Activated T-helper 1 cell treated with anti-CD3 and anti-CD28 coated beads, Interleukin-12 subunit alpha, Interleukin-12 subunit beta, Interleukin-2, Interleukin-4 antibody, amounts not matched to agents 30 ng/mL and 10 ng/mL and 1 ng/mL, durations not matched to agents 14 hours and 24 hours and 36 hours (primary cell): ENCODE results near the gene CC2D1A. TPM values are rescaled to one million over a fixed set of nuclear protein-coding genes. Genes with fewer than 3 reads are reported as not detected.

Experiments
- DNase-seq: peaks from one replicate; pipeline ENCODE4 v3.0.0; 2021; ENCODE audit warnings: low spot score
- H3K27ac Mint-ChIP-seq: one replicate; pipeline ENCODE4 v1.8.0; 2021; ENCODE audit warnings: mild to moderate bottlenecking, mixed read lengths
- H3K27me3 Mint-ChIP-seq: one replicate; pipeline ENCODE4 v1.8.0; 2022; ENCODE audit warnings: mild to moderate bottlenecking, moderate library complexity, mixed read lengths; ENCODE audit not compliant: insufficient read depth
- H3K36me3 Mint-ChIP-seq: one replicate; pipeline ENCODE4 v1.8.0; 2021; ENCODE audit warnings: low read depth, mixed read lengths
- H3K4me1 Mint-ChIP-seq: one replicate; pipeline ENCODE4 v1.8.0; 2021; ENCODE audit warnings: low read depth, mixed read lengths
- H3K4me3 Mint-ChIP-seq: one replicate; pipeline ENCODE4 v1.8.0; 2021; ENCODE audit warnings: mild to moderate bottlenecking, moderate library complexity, mixed read lengths
- H3K9me3 Mint-ChIP-seq: one replicate; pipeline ENCODE4 v1.8.0; 2021; ENCODE audit warnings: mixed read lengths
- intact Hi-C: fragments of 100-400 bp; cut with micrococcal nuclease; formaldehyde crosslinking; loops from one replicate; pipeline ENCODE4 v1.15.1; 2024
- total RNA-seq: library from RNA; stranded (reverse); gene quantifications from 2 replicates; pipeline ENCODE4 v1.2.3, GENCODE V29; 2022

Gene CC2D1A
- total RNA-seq, 1 donor from 2014 or later: 45.6 TPM

DNA sequence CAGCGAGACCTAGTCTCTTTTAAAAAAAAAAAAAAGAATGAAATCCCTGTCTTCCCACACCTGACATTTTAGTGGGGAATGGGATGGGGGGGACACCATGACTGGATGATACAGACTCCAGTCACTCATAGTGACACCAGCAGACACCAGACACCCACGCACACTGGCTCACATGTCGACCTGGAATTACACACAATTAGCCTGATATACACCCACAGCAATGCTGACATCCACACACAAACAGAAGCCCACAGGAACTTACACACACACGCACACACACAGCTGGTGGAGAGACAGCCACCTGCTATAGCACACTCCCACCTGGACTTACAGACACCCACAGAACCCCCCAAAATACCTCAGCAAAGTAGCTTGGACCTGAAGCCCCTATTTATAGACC lies 37.3 kb upstream of the CC2D1A start:
- Mint-ChIP-seq H3K4me1 (peaks cover 21% of the 10 kb centered on the region), H3K9me3 (no peaks in the 10 kb centered on the region), H3K27me3 (peaks cover 43% of the 10 kb centered on the region), H3K36me3 (peaks cover 5% of the 10 kb centered on the region), H3K4me3 (no peak overlapping the region), H3K27ac (no peak overlapping the region)
- DNase-seq: no peak
- intact Hi-C loops: no loop called here

DNA sequence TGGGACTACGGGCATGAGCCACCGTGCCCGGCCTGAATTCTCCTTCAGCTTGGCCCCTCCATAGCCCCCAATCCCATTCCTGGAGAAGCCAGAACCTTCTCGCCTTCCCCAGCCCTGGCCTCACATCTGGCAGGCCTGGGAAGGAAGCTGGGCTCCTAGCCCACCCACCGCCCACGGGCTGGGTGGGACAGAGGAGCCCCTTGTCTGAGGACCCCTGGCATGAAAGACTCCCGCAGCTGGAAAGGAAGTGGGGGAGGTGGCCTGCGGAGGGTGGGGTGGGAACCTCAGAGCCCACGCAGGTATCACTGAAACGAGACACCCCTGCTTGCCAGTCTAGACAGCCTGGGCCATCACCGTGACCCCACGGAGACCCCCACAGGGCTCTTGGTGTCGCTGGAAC lies 36.7 kb upstream of the CC2D1A start:
- Mint-ChIP-seq H3K36me3 (peaks cover 4% of the 10 kb centered on the region), H3K4me3 (no peak overlapping the region), H3K27me3 (peaks cover 41% of the 10 kb centered on the region), H3K27ac (no peak overlapping the region), H3K4me1 (peaks cover 16% of the 10 kb centered on the region), H3K9me3 (no peaks in the 10 kb centered on the region)
- intact Hi-C loops: no loop called here
- DNase-seq: no peak

DNA sequence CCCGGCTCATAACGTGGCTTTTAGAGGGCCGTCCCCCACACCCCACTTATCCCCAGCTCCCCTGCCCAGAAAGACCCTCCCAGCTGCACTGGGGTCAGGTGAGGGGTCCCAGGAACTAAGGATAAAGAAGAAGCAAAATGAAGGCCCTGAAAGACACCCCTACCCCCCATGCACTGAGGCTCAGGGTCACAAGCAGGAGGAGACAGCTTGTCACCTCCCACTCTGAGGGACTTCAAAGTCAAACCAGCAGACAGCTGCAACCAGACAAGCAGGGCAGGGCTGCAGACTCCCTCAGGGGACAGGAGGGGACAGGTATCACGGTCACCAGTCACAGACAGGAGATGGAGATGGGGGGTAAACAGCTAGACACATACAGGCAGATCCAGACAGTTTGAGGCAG lies 35.1 kb upstream of the CC2D1A start:
- Mint-ChIP-seq H3K9me3 (no peaks in the 10 kb centered on the region), H3K36me3 (peaks cover 1% of the 10 kb centered on the region), H3K4me1 (peaks cover 11% of the 10 kb centered on the region), H3K27me3 (peaks cover 44% of the 10 kb centered on the region), H3K27ac (no peak overlapping the region), H3K4me3 (peak overlapping the region; percentile 53)
- no peak for DNase-seq
- intact Hi-C loops: no loop called here

DNA sequence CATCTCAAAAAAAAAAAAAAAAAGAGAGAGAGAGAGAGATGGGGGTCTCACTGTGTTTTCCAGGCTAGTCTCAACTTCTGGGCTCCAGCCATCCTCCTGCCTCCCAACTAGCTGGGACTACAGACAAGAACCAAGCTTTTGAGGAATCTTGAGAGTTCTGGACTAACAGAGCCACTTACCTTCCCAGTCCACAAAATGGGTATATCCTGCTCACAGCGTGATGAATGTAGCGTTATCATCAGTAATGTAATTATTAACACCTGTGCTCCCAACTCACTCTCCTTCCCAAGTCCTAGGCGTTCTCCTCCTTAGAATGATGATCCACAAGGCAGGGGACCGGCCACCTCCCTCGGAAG lies 33.7 kb upstream of the CC2D1A start:
- no peak for DNase-seq
- H3K27ac Mint-ChIP-seq: no peak overlapping the region
- peak overlapping the region; percentile 67 for H3K4me3 Mint-ChIP-seq
- H3K9me3 Mint-ChIP-seq: no peaks in the 10 kb centered on the region
- no peaks in the 10 kb centered on the region for H3K36me3 Mint-ChIP-seq
- peaks cover 34% of the 10 kb centered on the region for H3K27me3 Mint-ChIP-seq
- intact Hi-C loops: no loop called here
- peaks cover 4% of the 10 kb centered on the region for H3K4me1 Mint-ChIP-seq

DNA sequence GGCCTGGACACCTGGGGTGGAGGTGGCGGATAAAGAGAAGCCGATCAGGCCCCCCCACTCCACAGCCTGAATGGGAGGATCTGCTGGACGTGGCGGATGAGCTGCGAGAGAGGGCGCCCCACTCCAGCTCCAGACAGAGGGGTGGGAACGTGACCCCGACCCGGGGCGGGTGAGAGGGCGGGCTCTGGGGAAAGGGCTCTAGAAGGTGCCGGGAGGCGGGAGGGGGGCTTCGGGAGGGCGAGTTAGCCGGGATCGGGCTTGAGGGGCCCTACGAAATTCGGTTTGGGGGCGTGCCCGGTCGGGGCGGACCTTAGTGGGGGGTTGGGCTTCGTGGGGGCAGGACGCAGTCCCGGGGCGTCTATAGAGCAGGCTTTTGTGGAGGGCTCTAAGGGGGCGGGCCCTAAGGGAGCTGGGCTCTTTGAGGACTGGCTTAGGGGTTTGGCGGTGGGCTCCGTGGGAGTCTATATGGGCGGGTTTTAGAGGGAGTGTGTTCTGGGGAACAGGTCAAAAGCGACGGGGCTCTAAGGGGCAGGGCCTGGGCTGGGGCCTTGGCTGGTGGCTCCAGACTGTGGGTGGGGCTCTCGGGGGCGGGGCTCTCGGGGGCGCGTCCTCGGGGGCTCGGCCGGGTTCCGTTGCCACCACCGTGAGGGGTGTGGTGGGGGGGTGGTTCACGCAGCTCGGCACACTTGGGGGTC lies 33.2 kb upstream of the CC2D1A start:
- intact Hi-C loops: no loop called here
- Mint-ChIP-seq H3K27me3 (peaks cover 29% of the 10 kb centered on the region), H3K4me1 (peaks cover 4% of the 10 kb centered on the region), H3K4me3 (peak overlapping the region; percentile 67), H3K9me3 (no peaks in the 10 kb centered on the region), H3K27ac (no peak overlapping the region), H3K36me3 (no peaks in the 10 kb centered on the region)
- DNase-seq: peak; percentile 33

DNA sequence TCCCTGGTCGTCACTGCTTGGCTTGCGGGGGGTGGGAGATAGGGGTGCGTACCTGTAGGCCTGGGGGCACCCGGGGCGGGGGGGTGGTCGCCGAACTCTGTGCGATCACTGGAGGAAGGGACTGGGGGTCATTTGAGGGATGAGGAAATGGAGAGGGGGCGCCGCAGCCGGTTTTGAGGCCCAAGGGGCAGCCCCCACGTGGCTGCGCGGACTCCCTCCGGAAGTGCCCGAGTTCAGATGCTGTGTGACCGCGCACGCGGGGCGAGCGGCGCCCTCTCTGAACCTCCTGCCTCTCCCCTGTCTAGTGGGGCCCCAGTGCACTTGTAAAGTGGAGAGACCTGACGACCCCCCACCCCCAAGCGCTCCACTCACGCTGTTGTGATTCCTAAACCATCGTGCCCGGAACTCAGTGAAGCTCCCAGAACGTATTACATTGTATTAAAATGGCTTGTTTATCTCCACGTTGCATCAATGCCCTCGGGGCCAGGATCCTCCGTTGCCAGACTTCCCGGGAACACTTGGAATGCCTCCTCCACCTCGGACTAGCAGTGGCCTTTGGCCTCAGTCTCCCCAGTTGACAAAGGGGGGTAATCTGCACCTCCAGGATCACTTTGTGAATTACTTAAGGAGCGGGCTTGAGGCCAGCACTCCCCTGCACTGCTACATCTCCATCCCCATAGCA lies 32.0 kb upstream of the CC2D1A start:
- H3K36me3 Mint-ChIP-seq: no peaks in the 10 kb centered on the region
- peaks cover 4% of the 10 kb centered on the region for H3K4me1 Mint-ChIP-seq
- H3K27me3 Mint-ChIP-seq: peaks cover 30% of the 10 kb centered on the region
- DNase-seq: no peak
- no peak overlapping the region for H3K4me3 Mint-ChIP-seq
- intact Hi-C loops: no loop called here
- H3K9me3 Mint-ChIP-seq: no peaks in the 10 kb centered on the region
- no peak overlapping the region for H3K27ac Mint-ChIP-seq

DNA sequence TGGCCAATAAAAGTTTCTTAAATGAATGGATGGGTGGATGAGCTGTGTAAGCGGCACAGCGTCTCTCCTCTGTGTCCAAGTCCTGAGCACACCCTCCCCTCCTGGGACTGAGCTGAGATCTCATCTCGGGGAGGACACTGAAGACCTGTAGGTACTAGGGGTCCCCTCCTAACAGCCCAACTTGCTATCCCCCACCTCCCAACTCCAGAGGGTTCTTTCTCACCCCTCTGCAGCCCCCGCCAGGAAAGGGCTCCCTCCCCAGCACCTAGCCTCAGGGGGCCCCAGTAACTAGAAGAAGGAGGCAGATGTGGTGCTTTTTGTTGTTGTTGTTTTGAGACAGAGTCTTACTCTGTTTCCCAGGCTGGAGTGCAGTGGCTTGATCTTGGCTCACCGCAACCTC lies 30.2 kb upstream of the CC2D1A start:
- intact Hi-C loops: no loop called here
- H3K36me3 Mint-ChIP-seq: no peaks in the 10 kb centered on the region
- H3K27me3 Mint-ChIP-seq: peaks cover 30% of the 10 kb centered on the region

DNA sequence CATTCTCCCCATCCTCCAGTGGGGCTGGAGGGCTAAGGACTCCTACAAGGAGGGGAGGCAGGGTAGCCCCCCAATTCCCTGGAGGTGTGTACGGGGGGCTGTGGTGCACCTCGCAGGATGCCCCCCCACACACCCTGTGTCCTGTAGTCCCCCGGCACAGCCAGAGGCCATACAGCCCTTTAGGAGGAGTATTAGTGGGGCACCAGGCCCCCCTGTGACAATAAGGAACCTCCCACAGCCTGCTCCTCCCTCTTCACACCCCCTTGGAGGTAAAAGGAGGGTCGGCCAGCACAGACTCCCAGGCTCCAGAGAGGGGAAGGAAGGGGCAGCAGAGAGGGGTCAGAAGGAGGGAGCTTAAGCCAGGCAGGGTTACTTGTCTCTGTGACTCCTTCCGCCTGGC lies 29.2 kb upstream of the CC2D1A start, which contains the start of gene NANOS3:
Gene NANOS3, plus strand, starts transcription at position 301 of the 400 bp plus-strand sequence. CDS start 115 bp downstream, outside the sequence.
- Mint-ChIP-seq H3K9me3 (no peaks in the 10 kb centered on the region), H3K4me1 (peaks cover 16% of the 10 kb centered on the region), H3K4me3 (no peak within 1 kb of the TSS), H3K27me3 (peaks cover 22% of the 10 kb centered on the region), H3K27ac (no peak within 1 kb of the TSS), H3K36me3 (no peaks in the 10 kb centered on the region)
- DNase-seq: no peak
- intact Hi-C loops: no loop called here

More for the DNA sequence above, 30.2 kb upstream of the CC2D1A start:
- Mint-ChIP-seq H3K4me1 (peaks cover 9% of the 10 kb centered on the region), H3K4me3 (no peak overlapping the region), H3K9me3 (no peaks in the 10 kb centered on the region), H3K27ac (no peak overlapping the region)
- DNase-seq: no peak

DNA sequence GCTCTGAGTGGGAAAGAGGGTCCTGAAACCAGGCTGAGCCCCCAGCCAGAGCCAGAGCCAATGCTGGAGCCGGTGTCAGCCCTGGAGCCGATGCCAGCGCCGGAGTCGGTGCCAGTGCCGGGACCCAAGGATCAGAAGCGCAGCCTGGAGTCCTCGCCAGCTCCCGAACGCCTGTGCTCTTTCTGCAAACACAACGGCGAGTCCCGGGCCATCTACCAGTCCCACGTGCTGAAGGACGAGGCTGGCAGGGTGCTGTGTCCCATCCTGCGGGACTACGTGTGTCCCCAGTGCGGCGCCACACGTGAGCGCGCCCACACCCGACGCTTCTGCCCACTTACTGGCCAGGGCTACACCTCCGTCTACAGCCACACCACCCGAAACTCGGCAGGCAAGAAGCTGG lies 28.7 kb upstream of the CC2D1A start:
- intact Hi-C loops: no loop called here

DNA sequence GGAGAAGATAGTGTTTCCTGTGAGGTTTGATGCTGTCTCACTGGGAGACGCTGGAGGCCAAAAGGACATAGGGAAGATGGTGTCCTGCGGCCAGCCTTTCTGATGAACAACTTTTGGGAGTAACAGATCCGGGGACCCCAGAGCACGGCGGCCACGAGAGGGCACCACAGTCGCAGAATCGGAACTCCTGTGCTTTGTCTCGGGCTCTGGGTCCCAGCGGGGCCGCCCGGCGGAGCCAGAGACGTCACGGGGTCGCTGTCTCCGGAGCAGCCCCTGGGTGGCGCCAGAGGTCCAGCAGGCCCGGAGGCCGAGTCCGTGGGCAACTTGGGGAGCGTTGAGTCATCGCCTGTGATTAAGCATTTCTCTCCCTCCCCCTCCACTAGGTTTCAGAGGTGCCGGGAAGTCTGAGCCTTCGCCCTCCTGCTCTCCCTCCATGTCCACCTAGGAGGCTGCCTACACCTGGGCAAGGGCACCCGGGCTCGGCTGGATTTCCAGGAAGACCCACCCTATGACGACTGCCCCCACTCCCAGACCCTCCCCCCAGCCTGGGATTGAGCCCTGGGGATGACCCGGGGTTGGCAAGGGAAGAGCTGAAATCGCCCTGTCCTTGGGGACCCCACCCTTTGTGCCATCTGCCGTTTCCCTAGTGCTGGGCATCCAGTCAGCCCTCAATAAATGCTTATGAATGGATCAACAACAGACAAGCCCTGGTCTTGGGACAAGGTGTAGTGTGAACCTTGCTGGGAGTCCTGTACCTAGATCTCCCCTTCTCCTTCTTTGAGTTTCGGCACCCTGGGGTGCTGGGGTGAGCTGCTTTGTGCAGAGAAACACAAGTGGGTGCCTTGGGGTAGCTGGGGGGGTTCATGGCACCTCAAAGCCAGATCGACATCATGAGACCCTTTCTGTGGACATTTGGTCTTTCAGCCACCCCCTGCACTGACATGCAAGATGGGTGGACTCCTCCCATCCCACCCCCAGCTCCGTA lies 25.6 kb upstream of the CC2D1A start:
- H3K4me1 Mint-ChIP-seq: peaks cover 27% of the 10 kb centered on the region
- intact Hi-C loops: loop anchor here (1.0 to 10.0 kb wide), 14 partner anchors 26 to 607 kb away; partner anchors contain the start of genes ASF1B, BRME1, CC2D1A and DCAF15

More for the DNA sequence above, 28.7 kb upstream of the CC2D1A start:
- Mint-ChIP-seq H3K4me1 (peaks cover 21% of the 10 kb centered on the region), H3K27ac (no peak overlapping the region), H3K36me3 (no peaks in the 10 kb centered on the region), H3K4me3 (no peak overlapping the region), H3K27me3 (peaks cover 20% of the 10 kb centered on the region), H3K9me3 (no peaks in the 10 kb centered on the region)
- no peak for DNase-seq

DNA sequence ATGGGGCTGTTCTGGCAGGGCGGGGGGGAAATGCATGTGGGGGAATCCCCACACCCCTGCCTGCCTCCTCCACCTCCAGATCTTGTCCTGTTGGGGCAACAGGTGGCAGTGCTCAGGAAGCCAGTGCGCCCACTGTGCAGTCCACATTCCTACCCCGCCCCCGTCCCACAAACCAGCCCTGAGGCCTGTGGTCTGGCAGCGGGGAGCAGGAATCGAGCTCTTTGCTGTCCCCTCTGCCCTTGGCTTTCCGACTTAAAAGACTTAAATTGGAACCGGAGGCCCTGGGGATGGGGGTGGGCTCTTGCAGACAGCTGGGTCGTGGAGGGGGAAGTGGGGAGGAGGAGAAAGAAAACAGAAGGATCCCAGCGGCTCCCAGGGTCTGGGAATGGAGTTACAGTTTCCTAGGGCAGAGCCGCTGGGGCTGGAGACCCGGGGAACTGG lies 24.7 kb upstream of the CC2D1A start:
- H3K27ac Mint-ChIP-seq: peak overlapping the region; percentile 89
- H3K36me3 Mint-ChIP-seq: no peaks in the 10 kb centered on the region
- peaks cover 6% of the 10 kb centered on the region for H3K27me3 Mint-ChIP-seq
- DNase-seq: no peak
- peaks cover 27% of the 10 kb centered on the region for H3K4me1 Mint-ChIP-seq
- intact Hi-C loops: loop anchor here (2.0 to 10.0 kb wide), 4 partner anchors 314 to 606 kb away; partner anchors contain the start of gene DDX39A
- H3K4me3 Mint-ChIP-seq: peak overlapping the region; percentile 66
- no peaks in the 10 kb centered on the region for H3K9me3 Mint-ChIP-seq

More for the DNA sequence above, 25.6 kb upstream of the CC2D1A start:
- H3K4me3 Mint-ChIP-seq: peak overlapping the region; percentile 66
- H3K9me3 Mint-ChIP-seq: no peaks in the 10 kb centered on the region
- no peaks in the 10 kb centered on the region for H3K36me3 Mint-ChIP-seq
- peaks cover 10% of the 10 kb centered on the region for H3K27me3 Mint-ChIP-seq
- DNase-seq: peak; percentile 97
- H3K27ac Mint-ChIP-seq: peak overlapping the region; percentile 89

DNA sequence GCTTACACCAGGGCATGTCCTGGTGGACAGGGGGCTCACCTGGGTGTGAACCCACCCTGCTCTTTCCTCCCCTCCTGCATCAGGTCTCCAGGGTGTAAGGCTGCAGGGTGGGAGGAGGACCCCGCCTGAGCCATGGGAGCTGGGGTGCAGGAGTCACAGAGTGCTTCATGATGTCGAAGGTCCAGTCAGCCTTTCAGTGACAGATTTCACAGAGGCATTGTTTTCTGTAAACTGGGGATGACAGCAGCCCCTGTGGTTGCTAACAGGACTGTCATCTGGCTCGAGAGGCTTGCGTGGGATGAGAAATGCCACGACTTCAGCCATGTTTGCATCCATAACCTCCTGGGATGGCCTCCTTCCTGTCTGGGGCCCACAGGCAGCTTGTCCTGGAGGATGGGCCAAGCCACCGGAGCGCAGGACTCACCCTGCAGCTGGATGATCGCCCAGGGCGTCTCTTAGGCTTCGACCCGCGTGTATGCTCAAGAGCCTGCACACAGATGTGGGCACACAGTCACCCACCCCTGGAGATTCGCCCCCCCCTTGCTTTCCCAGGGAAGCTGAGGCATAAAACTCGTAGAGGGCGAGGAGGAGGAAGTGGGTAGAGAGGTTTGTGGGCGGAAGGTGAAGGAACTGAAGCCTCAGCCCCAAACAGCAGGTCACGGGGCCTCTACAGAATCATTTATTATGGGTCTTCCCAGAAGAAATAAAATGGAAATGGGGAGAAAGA lies 24.1 kb upstream of the CC2D1A start:
- no peaks in the 10 kb centered on the region for H3K36me3 Mint-ChIP-seq
- H3K4me1 Mint-ChIP-seq: peaks cover 27% of the 10 kb centered on the region
- peak overlapping the region; percentile 66 for H3K4me3 Mint-ChIP-seq
- intact Hi-C loops: loop anchor here (2.0 to 10.0 kb wide), 4 partner anchors 313 to 605 kb away; partner anchors contain the start of gene DDX39A
- peak; percentile 35 for DNase-seq
- peaks cover 6% of the 10 kb centered on the region for H3K27me3 Mint-ChIP-seq
- peak overlapping the region; percentile 89 for H3K27ac Mint-ChIP-seq
- H3K9me3 Mint-ChIP-seq: no peaks in the 10 kb centered on the region
